ENCODE data around the gene DDX50. TPM values are rescaled to one million over a fixed set of nuclear protein-coding genes. Genes with fewer than 3 reads are reported as not detected.
"Not testable (repeated sequence)": the region's sequence is repeated elsewhere in the genome, so short reads cannot be mapped to it uniquely, and the experiment has no call there.

DDX50 gene, protein sequence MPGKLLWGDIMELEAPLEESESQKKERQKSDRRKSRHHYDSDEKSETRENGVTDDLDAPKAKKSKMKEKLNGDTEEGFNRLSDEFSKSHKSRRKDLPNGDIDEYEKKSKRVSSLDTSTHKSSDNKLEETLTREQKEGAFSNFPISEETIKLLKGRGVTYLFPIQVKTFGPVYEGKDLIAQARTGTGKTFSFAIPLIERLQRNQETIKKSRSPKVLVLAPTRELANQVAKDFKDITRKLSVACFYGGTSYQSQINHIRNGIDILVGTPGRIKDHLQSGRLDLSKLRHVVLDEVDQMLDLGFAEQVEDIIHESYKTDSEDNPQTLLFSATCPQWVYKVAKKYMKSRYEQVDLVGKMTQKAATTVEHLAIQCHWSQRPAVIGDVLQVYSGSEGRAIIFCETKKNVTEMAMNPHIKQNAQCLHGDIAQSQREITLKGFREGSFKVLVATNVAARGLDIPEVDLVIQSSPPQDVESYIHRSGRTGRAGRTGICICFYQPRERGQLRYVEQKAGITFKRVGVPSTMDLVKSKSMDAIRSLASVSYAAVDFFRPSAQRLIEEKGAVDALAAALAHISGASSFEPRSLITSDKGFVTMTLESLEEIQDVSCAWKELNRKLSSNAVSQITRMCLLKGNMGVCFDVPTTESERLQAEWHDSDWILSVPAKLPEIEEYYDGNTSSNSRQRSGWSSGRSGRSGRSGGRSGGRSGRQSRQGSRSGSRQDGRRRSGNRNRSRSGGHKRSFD
- total RNA-seq, result 35.8 and 61.7 TPM in 2 replicates

DNA sequence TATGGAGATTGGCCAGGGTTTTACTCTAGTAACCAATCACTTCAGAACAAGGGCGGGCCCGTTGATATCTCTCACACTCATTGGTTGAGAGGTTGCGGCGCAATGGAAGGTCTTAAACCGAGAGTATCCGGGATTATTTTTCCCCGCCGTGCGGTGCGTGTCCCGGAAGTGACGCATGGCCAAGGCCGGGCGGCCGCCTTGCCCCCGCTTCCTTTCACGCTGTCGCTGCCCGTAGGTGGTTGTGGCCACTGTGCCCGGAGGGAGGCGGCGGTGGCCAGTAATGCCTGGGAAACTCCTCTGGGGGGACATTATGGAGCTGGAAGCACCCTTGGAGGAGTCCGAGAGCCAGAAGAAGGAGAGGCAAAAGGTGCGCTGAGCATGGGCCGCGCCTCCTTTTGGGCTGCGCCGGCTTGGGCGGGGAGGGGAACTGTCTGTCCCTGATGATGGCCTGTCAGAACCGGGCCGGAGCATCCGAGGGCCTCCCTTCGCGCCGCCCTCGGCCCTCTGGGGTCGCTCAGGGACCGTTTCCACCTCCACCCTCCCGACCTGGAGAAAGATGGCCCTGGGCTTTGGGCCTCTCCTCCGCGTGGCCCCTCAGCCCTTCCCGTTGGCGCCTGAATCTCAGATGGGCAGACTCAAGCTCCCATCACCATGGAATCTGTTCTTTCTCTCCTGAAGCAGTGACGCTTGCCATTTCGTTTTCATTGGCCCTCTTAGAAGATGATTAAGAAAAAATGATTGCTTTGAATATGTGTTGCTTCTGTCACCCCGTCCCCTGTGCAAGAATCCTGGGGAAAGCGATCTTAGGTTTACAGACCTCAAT is at the start of gene DDX50:
TSS of gene DDX50 (plus strand) at position 211 of the 823 bp plus-strand sequence. CDS start at position 281, 70 bp downstream.
- TF ChIP-seq, protein P1, sequence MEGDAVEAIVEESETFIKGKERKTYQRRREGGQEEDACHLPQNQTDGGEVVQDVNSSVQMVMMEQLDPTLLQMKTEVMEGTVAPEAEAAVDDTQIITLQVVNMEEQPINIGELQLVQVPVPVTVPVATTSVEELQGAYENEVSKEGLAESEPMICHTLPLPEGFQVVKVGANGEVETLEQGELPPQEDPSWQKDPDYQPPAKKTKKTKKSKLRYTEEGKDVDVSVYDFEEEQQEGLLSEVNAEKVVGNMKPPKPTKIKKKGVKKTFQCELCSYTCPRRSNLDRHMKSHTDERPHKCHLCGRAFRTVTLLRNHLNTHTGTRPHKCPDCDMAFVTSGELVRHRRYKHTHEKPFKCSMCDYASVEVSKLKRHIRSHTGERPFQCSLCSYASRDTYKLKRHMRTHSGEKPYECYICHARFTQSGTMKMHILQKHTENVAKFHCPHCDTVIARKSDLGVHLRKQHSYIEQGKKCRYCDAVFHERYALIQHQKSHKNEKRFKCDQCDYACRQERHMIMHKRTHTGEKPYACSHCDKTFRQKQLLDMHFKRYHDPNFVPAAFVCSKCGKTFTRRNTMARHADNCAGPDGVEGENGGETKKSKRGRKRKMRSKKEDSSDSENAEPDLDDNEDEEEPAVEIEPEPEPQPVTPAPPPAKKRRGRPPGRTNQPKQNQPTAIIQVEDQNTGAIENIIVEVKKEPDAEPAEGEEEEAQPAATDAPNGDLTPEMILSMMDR (IDR thresholded peaks at IDR 0.05; ENCODE audit: insufficient read depth, low read depth, low read length), result no peak
- DNase-seq (ENCODE audit: low read depth), result peak; percentile 100

DNA sequence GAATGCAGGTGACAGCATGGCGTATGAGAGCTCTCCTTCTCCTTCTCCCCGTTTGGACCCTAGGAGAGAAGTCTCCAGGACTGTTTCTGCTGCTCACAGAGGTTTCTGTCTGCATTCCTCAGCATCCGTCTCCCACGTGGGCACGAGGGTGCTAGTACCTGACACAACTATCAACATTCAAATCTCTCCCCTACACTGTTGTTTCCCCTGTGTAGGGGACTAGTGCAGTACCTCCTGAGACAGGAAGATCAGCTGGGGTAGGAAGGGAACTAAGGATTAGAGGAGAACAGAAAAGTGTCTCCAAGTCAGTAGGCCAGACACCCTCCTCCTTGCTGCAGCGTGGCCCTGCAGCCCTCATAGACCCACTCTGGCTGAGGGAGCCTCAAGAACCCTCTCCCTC is 44.8 kb upstream of the DDX50 start:
- no peak overlapping the region for H3K4me3 ChIP-seq (ENCODE audit: low read depth, low read length)
- DNase-seq (ENCODE audit: low read depth), result no peak
- TF ChIP-seq, protein P1 (IDR thresholded peaks at IDR 0.05; ENCODE audit: insufficient read depth, low read depth, low read length), result no peak

More for the DNA sequence above, at the start of gene DDX50:
- peak within 1 kb of the TSS; percentile 98 for H3K4me3 ChIP-seq (ENCODE audit: low read depth, low read length)

DNA sequence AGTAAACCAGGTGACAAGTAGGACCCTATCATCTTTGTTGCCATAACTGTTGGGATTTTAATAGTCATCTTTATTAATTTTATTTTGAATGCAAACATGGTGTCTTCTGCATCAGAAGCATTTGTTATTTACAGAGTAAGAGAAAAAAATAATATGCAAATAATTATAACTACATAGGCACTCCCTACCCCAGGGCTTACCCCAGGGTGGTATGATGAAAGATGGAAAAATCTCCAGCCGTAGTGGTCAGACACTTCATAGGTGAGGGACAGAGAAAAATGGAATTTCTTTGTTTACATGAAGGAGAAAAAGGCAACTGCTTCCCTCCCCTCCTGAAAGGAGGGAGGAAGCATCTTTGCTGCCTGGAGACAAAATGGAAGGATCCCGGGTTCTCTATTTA is 44.1 kb upstream of the DDX50 start:
- TF ChIP-seq, protein P1 (IDR thresholded peaks at IDR 0.05; ENCODE audit: insufficient read depth, low read depth, low read length), result no peak
- no peak for DNase-seq (ENCODE audit: low read depth)
- H3K4me3 ChIP-seq (ENCODE audit: low read depth, low read length), result no peak overlapping the region

DNA sequence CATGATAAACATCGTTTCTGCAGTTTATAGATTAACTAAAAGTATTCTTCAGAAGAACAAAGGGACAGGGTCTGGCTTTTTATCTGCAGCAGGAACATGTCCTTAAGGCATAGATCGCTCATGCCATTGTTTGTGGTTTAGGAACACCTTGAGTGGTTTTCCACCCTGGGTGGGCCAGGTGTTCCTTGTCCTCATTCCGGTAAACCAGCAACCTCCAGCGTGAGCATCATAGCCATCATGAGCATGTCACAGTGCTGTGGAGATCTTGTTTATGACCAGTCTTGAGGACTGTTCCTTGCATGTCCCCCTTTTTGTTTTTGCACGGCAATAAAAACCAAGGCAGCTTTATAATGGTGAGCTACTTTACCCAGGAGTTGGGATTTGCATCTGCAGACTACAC is 39.9 kb upstream of the DDX50 start:
- no peak for DNase-seq (ENCODE audit: low read depth)
- no peak overlapping the region for H3K4me3 ChIP-seq (ENCODE audit: low read depth, low read length)
- TF ChIP-seq, protein P1 (IDR thresholded peaks at IDR 0.05; ENCODE audit: insufficient read depth, low read depth, low read length), result no peak

DNA sequence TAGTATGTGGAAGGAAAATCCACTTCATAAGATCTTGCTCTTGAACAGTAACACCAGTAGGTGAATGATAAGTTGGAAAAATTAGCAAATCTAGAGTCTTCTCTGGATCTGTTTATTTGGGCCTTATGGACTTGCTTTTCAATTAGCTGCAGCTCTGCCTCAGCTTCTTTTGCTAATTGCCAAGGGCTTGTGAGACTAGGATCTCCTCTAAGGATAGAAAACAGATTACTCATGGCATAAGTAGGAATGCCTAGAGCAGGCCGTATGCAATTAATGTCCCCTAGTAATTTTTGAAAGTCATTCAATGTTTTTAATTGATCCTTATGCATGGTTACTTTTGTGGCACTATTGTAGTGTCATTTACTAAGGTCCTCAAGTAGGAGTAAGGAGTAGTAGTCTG is 36.5 kb upstream of the DDX50 start:
- TF ChIP-seq, protein P1 (IDR thresholded peaks at IDR 0.05; ENCODE audit: insufficient read depth, low read depth, low read length), result no peak
- DNase-seq (ENCODE audit: low read depth), result no peak
- H3K4me3 ChIP-seq (ENCODE audit: low read depth, low read length), result no peak overlapping the region

DNA sequence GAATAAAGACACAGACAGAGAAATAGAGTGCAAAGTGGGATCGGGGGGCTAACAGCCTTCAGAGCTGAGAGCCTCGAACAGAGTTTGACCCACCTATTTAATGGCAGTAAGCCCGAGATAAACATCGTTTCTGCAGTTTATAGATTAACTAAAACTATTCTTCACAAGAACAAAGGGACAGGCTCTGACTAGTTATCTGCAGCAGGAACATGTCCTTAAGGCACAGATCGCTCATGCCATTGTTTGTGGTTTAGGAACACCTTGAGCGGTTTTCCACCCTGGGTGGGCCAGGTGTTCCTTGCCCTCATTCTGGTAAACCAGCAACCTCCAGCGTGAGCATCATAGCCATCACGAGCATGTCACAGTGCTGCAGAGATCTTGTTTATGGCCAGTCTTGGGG is 32.9 kb upstream of the DDX50 start:
- not testable (repeated sequence) for H3K4me3 ChIP-seq (ENCODE audit: low read depth, low read length); DNase-seq (ENCODE audit: low read depth)

Measured in fibroblast of villous mesenchyme (primary cell).